GM19240 (cell line): Measurements from ENCODE around the gene ATXN10.

Experiments
- DNase-seq: peaks from one replicate; pipeline ENCODE4 v3.0.0; 2011; ENCODE audit warnings: low spot score; ENCODE audit not compliant: insufficient read length

The ATXN10 gene

GRCh38 chr22:45889539-45890350 is 218.1 kb downstream of the ATXN10 start:
- no peak for DNase-seq

DNA sequence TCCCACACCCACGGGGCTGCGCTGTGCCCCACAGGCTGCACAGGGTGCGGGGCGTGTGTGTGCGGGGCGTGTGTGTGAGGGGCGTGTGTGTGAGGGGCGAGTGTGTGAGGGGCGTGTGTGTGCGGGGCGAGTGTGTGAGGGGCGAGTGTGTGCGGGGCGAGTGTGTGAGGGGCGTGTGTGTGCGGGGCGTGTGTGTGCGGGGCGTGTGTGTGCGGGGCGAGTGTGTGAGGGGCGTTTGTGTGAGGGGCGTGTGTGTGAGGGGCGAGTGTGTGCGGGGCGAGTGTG is 218.7 kb downstream of the ATXN10 start:
- DNase-seq: no peak

DNA sequence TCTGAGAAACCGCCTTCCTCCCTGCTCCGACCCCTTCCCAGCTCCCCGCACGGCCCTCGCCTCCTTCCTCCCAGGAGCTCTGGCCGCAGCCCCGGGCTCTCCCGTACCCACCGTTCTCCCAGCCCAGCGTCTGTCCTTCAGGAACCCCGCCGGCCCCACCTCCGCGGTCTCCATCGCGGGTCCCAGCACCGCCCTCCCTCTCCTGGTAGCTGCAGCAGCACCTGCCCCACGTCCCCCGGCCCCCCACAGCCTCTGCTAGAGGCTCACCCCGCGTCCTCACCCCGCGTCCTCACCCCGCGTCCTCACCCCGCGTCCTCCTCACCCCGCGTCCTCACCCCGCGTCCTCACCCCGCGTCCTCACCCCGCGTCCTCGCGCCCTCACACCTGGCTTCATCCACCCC is 219.4 kb downstream of the ATXN10 start:
- no peak for DNase-seq

DNA sequence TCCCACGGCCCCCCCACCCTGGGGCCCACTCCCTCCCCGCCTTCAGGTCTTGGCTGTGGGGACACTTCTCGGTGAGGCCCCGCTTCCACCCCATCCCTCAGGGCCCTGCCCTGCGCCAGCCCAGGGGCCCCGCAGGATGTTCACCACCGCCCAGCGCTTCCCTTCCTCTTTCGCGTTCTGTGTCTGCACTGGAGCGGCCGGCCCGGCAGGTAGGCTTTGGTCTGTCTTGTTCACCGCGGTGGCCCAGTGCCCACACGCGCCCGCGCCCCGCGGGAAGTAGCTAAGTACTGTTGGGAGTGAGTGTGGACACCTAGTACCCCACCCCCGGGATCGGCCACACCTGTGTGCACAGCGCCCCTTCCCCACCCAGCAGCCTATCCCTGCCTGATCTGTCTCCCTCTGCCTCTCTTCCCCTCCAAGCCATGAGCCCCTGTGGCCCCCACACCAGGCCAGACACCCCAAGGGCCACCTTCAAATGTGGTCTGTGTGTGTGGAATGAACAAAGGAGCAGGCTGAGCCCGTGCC is 219.9 kb downstream of the ATXN10 start:
- no peak for DNase-seq

- no peak for DNase-seq
Measured at GRCh38 chr22:45891996-45892621, 220.5 kb downstream of the ATXN10 start.

- no peak for DNase-seq
Measured at GRCh38 chr22:45892681-45893461, 221.2 kb downstream of the ATXN10 start.

DNA sequence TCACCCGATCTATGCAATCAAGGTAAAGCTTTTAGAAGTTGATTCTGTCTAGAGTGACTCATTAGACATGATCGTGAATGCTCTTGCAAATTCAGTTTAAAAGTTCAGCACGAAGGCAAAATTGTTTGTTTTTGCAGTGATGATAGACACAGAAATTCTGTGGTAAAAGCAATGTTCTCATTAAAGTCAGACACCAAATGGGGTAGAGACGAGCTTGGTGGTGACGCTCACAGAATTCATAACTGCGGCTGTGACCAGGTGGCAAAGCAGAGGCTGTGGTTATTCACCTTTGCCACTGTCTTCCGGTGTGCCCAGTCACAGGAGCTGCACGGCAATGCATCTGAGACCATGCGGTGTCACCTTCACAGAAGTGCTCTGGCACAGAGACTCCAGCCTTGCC is 221.9 kb downstream of the ATXN10 start:
- DNase-seq: no peak
